ENCODE data around the gene MFSD12.

Gene MFSD12

DNA sequence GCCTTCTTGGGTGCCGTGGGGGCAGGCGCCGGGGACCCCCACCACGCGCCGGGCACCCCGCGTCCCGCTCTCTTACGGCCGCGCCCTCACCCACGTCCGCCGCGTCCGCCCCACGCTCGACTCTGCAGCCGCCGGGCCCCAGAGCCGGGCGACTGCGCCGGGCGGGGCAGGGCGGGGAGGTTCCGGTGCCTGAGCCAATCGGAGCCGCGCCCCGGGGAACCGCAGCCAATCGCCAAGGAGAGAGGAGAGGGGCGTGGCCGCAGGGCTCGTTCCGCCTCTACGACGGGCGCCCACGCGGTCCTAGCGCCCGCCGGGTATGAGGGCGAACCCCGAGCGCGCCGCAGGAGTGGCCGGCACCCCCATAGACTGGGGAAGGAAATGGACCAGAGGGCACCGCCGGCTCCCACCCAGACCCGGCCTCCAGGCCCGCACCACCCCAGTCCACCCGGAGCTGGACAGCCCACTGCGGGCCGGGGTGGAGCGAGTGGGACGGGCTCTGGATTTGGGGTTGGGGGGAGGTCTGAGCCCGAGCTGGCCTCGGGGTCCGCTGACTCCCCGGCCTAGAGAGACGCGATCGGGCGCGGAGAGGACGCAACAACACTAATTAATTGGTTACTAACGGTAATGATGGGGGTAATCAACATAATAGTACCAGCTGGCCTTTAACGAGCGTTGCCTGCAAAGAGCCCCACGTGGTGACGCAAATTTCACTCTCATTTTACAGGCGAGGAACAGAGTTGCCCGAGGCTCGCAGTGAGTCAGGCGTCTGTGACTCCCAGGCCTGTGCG is at the start of gene MFSD12:
TSS of gene MFSD12 (minus strand) at position 126 of the 788 bp plus-strand sequence. CDS start 183 bp downstream, outside the sequence.
- peak; percentile 92 to 95 for DNase-seq

- peak; percentile 46 to 68 for DNase-seq
Observed at GRCh38 chr19:3606690-3607289, 49.4 kb upstream of the MFSD12 start, which contains the start of gene TBXA2R. TBXA2R (minus strand) TSS chr19:3606875; CDS start chr19:3600634, 6,241 bp downstream.

GRCh38 chr19:3606174-3606689 is 48.8 kb upstream of the MFSD12 start:
- peak; percentile 20 to 28 for DNase-seq

DNA sequence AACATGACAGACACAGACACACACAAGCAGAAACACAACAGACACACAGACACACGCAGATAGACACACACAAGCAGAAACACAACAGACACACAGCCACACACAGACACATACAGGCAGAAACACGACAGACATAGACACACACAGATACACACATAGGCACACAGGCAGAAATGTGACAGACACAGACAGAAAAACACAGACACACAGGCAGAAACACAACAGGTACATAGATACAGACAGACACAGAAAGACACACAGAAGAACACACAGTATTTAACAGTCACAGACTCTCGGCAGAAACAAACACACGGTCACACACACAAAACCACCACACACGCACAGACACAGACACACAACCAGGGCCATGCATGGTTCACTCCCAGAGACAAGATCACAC is 48.4 kb upstream of the MFSD12 start:
- no peak for DNase-seq

DNA sequence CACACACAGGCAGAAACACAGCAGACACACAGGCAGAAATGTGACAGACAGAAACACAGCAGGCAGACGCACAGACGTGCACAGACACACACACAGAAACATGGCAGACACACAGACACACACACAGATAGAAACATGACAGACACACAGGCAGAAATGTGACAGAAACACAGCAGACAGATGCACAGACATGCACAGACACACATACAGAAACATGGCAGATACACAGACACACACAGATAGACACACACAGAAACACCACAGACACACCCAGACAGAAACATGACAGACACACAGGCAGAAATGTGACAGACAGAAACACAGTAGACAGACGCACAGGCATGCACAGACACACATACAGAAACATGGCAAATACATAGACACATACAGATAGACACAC is 48.0 kb upstream of the MFSD12 start:
- no peak for DNase-seq

GRCh38 chr19:3604987-3605343 is 47.6 kb upstream of the MFSD12 start:
- DNase-seq: peak; percentile 27 to 42

DNA sequence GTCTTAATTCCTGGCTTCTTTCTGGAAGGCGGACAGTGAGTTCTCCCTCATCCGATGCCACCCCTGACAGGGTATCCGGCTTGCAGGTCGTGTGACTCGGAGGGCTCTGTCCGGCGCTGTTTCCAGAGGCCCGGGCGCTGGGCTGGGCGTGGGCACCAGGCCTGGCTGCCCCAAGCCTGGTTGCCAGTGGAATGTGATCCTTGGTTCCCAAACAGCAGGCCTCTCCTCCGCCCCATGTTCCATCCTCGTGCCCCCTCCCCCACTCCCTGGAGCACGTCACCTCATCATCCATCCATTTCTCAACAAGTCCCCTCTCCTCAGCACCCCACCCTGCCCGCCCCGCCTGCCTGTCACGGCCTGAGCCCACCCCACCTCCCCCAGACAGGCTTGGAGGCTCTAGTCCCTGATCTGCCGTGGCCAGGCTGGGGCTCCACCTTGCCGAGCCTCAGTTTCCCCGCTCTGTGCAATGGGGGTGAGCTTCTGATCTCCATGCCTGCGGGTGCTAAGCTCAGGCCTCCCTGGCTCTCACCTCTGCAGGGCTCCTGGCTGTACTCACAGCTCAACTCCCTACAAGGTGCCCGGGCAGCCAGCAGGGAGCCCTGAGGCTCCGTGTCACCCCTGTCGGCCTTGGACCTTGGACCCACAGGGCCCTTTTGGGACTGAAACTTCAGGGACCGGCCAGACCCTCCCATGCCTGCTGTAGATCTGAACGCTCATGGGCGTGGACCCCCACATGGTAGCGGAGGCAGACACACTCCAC is 47.0 kb upstream of the MFSD12 start:
- no peak for DNase-seq

GRCh38 chr19:3603121-3603811 is 45.9 kb upstream of the MFSD12 start:
- no peak for DNase-seq

DNA sequence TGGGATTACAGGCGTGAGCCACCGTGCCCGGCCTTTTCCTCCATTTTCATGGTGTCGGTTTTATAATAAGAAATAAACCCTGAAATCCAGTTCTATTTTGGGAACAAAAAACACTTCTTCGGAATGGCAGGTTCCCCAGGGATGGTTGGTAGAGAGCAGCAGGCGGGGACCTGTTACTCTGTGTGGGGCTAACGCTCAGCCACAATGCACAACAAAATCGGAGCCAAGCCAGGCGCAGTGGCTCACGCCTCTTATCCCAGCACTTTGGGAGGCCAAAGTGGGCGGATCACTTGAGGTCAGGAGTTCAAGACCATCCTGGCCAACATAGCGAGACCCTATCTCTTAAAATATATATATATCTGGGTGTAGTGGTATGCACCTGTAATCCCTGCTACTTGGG is 43.6 kb upstream of the MFSD12 start:
- DNase-seq: no peak

- no peak for DNase-seq
Observed at GRCh38 chr19:3599776-3600187, 42.4 kb upstream of the MFSD12 start.

- no peak for DNase-seq
Observed at GRCh38 chr19:3595521-3596061, 38.2 kb upstream of the MFSD12 start.

GRCh38 chr19:3593156-3593555 is 35.8 kb upstream of the MFSD12 start:
- DNase-seq: no peak

GRCh38 chr19:3591876-3592613 is 34.7 kb upstream of the MFSD12 start:
- DNase-seq: no peak

GRCh38 chr19:3590991-3591659 is 33.7 kb upstream of the MFSD12 start:
- DNase-seq: no peak

DNA sequence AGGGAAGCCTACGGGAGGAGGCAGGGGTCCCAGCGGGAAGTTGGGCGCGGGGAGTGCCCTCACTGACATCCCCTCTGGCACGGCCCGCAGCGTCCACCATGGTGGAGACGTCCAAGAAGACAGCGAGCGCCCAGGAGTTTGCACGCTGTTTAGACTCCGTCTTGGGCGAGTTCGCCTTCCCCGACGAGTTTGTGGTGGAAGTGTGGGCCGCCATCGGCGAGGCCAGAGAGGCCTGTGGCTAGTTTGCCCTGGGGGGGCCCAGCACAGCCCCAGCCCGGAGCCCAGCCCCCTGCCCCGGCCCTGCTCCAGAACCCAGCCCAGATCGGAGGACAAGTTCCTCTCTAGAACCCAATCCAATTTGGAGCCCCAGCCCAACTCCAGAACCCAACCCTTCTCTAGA is 32.6 kb upstream of the MFSD12 start:
- DNase-seq: no peak

DNA sequence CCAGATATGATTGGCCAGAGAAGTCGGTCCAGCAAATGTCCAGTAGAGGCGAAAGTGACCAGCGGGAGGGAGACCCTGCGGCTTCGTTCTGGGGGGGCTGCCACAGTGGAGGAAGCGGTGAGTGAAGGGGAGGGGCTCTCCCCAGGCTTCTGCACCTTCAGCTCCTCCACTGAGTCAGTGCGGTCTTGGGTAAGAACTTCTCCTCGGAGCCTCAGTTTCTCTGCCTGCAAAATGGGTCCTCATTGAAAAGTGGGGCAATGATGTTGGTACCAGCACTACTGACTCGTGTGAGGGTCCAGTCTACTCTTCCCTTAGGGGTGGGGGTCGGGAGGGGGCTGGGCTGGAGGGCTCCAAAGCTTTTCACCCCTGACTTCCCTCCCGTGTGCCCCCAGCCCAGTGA is 32.1 kb upstream of the MFSD12 start:
- DNase-seq: no peak

- DNase-seq: no peak
Observed at GRCh38 chr19:3586707-3587346, 29.4 kb upstream of the MFSD12 start.

DNA sequence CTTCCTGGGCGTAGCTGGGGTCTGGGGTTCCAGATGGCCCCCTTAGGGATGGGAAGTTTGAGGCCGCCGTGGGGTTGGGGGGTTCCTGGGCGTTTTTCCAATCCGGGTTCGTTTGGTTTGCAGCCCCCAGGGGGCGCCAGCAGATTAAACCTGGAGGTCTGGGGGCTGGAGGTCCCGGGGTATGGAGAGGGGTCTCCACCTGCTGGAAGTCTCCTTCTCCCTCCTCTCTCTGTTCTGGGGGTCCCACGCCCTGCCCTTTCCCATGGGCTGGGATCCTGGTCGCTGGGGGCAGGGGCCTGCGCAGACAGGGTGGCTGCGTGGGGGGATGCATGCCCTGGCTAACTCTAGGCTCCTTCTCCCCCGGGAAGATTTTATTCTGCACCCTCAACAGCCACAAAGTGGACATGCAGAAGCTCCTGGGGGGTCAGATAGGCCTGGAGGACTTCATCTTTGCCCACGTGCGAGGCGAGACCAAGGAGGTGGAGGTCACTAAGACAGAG is 28.8 kb upstream of the MFSD12 start:
- peak; percentile 33 to 35 for DNase-seq

GRCh38 chr19:3585301-3586126 is 28.1 kb upstream of the MFSD12 start, which contains the start of gene GIPC3:
GIPC3 (plus strand) TSS chr19:3585478; CDS start chr19:3585598, 120 bp downstream.
- no peak for DNase-seq
